ENCODE data around the gene ITIH6.

DNA sequence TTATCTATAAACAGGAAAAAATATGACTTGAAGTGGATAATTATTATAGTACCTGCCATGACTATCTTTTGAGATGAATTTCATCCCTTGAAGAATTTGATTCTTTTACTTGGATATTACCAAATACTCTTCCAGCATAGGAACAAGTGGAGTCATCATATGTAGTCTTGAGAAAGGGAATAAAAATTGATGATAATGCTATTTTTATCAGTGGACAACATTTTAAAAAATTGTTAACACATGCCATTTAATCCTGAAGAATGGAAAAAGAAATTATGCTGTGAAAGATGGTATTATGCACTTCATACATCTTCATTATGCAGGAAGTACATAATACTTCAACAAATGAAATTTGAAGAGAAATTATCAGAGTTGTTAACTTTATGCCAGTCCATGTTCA lies 83.6 kb downstream of the ITIH6 start:
- TF ChIP-seq, protein P1, sequence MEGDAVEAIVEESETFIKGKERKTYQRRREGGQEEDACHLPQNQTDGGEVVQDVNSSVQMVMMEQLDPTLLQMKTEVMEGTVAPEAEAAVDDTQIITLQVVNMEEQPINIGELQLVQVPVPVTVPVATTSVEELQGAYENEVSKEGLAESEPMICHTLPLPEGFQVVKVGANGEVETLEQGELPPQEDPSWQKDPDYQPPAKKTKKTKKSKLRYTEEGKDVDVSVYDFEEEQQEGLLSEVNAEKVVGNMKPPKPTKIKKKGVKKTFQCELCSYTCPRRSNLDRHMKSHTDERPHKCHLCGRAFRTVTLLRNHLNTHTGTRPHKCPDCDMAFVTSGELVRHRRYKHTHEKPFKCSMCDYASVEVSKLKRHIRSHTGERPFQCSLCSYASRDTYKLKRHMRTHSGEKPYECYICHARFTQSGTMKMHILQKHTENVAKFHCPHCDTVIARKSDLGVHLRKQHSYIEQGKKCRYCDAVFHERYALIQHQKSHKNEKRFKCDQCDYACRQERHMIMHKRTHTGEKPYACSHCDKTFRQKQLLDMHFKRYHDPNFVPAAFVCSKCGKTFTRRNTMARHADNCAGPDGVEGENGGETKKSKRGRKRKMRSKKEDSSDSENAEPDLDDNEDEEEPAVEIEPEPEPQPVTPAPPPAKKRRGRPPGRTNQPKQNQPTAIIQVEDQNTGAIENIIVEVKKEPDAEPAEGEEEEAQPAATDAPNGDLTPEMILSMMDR (conservative IDR thresholded peaks at IDR 0.05) = no peak
- no peak for TF ChIP-seq EZH2 (IDR thresholded peaks at IDR 0.05; ENCODE audit: low read depth)
